GM19468 (cell line): ENCODE data around the gene DGUOK.
A peak's percentile ranks its signal among the peaks of the same experiment; 100 is the strongest.

Source experiments
- ATAC-seq: cut with Tn5 transposase; IDR thresholded peaks from one replicate; pipeline ENCODE4 v1.9.1; 2021; ENCODE audit warnings: mild to moderate bottlenecking, moderate library complexity, moderate number of reproducible peaks; ENCODE audit not compliant: unreplicated experiment; ENCODE audit errors: extremely low read depth

DGUOK gene

GRCh38 chr2:73942664-73943063 is 16.0 kb downstream of the DGUOK start:
- ATAC-seq, result no peak

GRCh38 chr2:73944714-73945113 is 18.0 kb downstream of the DGUOK start:
- ATAC-seq, result no peak

- ATAC-seq, result no peak
Measured at GRCh38 chr2:73946215-73946614, 19.5 kb downstream of the DGUOK start.

- ATAC-seq, result no peak
Measured at GRCh38 chr2:73946666-73947065, 20.0 kb downstream of the DGUOK start.

GRCh38 chr2:73947412-73948018 is 20.8 kb downstream of the DGUOK start:
- no peak for ATAC-seq

GRCh38 chr2:73949802-73950201 is 23.1 kb downstream of the DGUOK start:
- no peak for ATAC-seq

- no peak for ATAC-seq
Measured at GRCh38 chr2:73952499-73953446, 26.1 kb downstream of the DGUOK start.

GRCh38 chr2:73956218-73956865 is 29.7 kb downstream of the DGUOK start:
- ATAC-seq, result no peak

GRCh38 chr2:73961274-73961673 is 34.6 kb downstream of the DGUOK start:
- ATAC-seq, result no peak

GRCh38 chr2:73961823-73962615 is 35.3 kb downstream of the DGUOK start:
- ATAC-seq, result no peak

- no peak for ATAC-seq
Measured at GRCh38 chr2:73962798-73963197, 36.1 kb downstream of the DGUOK start.

GRCh38 chr2:73963385-73964120 is 36.9 kb downstream of the DGUOK start:
- no peak for ATAC-seq

GRCh38 chr2:73964223-73964622 is 37.5 kb downstream of the DGUOK start:
- no peak for ATAC-seq

- no peak for ATAC-seq
Measured at GRCh38 chr2:73965053-73965452, 38.4 kb downstream of the DGUOK start.

- ATAC-seq, result no peak
Measured at GRCh38 chr2:73968357-73968937, 41.8 kb downstream of the DGUOK start.

GRCh38 chr2:73969356-73969755 is 42.7 kb downstream of the DGUOK start:
- no peak for ATAC-seq

GRCh38 chr2:73970141-73970803 is 43.6 kb downstream of the DGUOK start:
- no peak for ATAC-seq

- peak; percentile 58 for ATAC-seq
Measured at GRCh38 chr2:73970850-73971471, 44.3 kb downstream of the DGUOK start.
